NCI-H128 (cell line): ENCODE data around the gene NUBPL.
"Not testable (repeated sequence)": the region's sequence is repeated elsewhere in the genome, so short reads cannot be mapped to it uniquely, and the experiment has no call there.

Experiments used
- DNase-seq: peaks from one replicate; lab custom pipeline; 2025; ENCODE audit not compliant: unreplicated experiment; lab: John Stamatoyannopoulos, UW

Gene NUBPL

GRCh38 chr14:31576949-31577348, 15.7 kb downstream of the NUBPL start:
- no peak for DNase-seq

GRCh38 chr14:31578266-31578665, 17.1 kb downstream of the NUBPL start:
- no peak for DNase-seq

DNA sequence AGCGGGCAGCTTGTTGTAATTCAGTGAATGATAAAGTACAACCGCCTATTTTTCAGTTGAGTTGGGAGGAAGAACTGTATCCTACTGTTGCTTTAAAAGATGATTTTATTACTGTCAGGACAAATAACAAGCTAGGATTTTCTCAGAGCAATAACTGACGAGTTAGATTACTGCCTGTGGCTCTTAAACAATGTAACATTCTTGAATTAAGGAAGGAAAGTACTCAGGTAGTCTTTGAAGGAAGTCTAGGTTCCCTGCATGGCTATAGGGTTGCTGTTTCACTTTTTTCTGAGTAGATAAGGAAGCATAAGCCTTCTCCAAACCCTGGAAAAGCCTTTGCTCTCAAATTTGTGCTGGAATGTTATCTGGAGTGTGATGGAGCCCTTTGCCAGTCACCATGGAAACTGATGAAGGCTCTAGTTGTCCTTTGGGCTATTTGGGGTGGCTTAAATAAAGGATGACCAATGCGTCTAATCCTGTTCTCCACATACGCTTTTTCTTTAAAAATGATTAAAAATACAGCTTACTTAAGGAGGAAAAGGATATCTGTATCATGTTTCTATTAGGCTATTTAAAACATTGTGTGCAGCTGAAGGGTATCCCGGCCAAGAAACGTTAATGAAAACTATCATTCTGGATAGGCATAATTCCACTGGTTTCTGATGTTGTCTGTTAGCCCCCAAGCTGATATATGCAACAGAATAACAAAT, 17.7 kb downstream of the NUBPL start:
- no peak for DNase-seq

DNA sequence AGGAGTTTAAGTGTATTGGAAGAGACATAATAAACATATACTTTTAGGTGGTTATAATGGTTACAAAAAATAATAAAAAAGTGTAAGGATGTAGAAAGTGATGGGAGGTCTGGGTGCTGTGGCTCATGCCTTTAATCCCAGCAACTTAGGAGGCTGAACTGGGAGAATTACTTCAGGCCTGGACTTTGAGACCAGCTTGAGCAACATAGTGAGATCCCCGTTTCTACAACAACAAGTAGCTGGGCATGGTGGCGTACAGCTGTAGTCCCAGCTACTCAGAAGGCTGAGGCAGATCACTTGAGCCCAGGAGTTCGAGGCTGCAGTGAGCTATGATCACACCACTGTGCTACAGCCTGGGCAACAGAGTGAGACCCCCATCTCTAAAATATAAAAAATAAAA, 19.0 kb downstream of the NUBPL start:
- no peak for DNase-seq

DNA sequence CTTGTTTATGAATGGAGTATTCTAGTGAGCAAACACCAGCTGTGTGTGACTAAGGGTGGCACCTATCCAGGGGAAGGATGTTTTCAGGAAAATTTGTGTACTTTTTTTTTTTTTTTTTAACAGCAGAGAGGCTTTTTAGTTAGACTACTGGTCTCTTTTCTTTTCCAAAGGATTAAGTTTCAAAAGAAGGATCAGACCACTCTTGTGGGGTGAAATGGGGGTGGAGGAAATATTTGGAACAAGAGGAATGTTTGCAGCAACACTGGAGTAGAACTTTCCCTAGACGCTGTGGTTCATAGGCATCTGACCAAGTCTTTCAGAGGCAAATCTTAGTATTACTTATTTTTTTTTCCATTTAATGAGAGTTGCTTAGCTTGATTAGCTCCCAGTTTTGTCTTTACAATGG, 21.1 kb downstream of the NUBPL start:
- DNase-seq, result no peak

GRCh38 chr14:31582836-31583452, 21.7 kb downstream of the NUBPL start:
- no peak for DNase-seq

- no peak for DNase-seq
These were observed 29.0 kb downstream of the NUBPL start for GRCh38 chr14:31590206-31590605.

DNA sequence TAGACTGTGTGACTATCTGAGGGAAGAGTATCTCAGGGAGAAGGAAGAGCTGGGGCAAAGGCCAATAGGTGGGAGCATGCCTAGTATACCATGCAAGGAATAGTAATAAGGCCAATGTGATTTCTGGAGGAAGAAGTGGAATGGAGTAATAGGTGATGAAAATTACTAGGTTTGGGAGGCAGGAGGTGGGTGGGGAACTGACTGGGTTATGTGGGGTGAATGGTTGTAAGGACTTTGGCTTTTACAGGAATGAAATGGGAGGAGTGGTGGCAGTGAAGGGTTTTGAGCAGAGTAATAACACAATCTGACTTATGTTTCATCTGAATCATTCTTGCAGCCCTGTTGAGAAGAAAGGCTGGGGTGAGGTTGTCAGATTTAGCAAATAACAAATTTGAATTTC, 30.9 kb downstream of the NUBPL start:
- DNase-seq, result no peak

DNA sequence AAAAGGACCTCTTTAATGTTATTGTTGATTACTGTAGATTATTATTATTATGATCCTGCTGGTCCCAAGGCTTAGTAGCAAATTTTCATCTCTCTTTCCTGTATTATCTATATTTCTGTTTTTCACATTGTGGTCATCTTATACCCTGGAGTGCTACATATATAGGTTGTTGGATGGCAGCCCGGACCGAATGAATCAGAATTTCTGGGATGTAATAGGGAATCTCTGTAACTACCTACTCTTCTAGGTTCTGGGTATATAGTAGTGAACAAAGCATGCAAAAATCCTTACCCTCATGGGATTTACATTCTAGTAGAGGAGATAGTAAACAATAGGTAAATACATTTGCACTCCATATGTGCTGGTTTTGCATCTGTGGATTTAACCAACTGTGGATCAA, 31.4 kb downstream of the NUBPL start:
- DNase-seq, result no peak

GRCh38 chr14:31596342-31597095, 35.3 kb downstream of the NUBPL start:
- DNase-seq, result no peak

DNA sequence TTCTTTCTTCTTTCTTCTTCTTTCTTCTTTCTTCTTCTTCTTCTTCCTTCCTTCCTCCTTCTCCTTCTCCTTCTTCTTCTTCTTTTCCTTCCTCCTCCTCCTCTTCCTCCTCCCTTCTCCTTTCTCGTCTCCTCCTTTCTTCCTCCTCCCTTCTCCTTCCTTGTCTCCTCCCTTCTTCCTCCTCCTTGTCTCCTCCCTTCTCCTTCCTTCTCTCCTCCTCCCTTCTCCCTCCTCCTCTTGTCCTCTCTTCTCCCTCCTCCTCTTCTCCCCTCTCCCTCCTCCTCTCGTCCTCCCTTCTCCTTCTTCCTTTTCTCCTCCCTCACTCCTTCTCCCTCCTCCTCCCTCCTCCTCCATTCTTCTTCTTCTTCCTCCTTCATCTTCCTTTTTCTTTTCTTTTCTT, 44.5 kb downstream of the NUBPL start:
- DNase-seq, result no peak

GRCh38 chr14:31611778-31612433, 50.7 kb downstream of the NUBPL start:
- no peak for DNase-seq

DNA sequence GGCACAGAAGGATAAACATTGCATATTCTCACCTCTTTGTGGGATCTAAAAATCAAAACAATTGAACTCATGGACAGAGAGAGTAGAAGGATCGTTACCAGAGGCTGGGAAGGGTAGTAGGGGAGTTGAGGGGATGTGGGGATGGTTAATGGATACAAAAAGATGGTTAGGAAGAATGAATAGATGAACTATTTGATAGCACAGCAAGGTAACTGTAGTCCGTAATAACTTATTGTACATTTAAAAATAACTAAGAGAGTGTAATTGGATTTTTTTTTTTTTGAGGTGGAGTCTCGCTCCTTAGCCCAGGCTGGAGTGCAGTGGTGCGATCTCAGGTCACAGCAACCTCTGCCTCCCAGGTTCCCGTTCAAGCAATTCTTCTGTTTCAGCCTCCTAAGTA, 52.0 kb downstream of the NUBPL start:
- DNase-seq, result no peak

DNA sequence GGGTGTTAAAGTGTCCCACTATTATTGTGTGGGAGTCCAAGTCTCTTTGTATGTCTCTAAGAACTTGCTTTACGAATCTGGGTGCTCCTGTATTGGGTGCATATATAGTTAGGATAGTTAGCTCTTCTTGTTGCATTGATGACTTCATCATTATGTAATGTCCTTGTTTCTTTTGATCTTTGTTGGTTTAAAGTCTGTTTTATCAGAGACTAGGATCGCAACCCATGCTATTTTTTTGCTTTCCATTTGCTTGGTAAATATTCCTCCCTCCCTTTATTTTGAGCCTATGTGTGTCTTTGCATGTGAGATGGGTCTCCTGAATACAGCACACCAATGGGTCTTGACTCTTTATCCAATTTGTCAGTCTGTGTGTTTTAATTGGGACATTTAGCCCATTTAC, 57.7 kb downstream of the NUBPL start:
- DNase-seq, result not testable (repeated sequence)

DNA sequence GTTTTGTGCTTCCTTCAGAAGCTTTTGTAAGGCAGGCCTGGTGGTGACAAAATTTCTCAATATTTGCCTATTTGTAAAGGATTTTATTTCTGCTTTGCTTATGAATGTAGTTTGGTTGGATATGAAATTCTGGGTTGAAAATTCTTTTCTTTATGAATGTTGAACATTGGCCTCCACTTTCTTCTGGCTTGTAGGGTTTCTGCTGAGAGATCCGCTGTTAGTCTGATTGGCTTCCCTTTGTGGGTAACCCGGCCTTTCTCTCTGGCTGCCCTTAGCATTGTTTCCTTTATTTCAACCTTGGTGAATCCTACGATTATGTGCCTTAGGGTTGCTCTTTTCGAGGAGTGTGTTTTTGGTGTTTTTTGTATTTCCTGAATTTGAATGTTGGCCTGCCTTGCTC, 58.2 kb downstream of the NUBPL start:
- no peak for DNase-seq

GRCh38 chr14:31620898-31621297, 59.7 kb downstream of the NUBPL start:
- DNase-seq, result not testable (repeated sequence)

GRCh38 chr14:31622060-31622459, 60.9 kb downstream of the NUBPL start:
- DNase-seq, result no peak

GRCh38 chr14:31652900-31653299, 91.7 kb downstream of the NUBPL start:
- DNase-seq, result not testable (repeated sequence)

- no peak for DNase-seq
These were observed 96.7 kb downstream of the NUBPL start for GRCh38 chr14:31657917-31658316.

GRCh38 chr14:31659278-31659677, 98.1 kb downstream of the NUBPL start:
- no peak for DNase-seq

GRCh38 chr14:31660191-31660590, 99.0 kb downstream of the NUBPL start:
- DNase-seq, result no peak

DNA sequence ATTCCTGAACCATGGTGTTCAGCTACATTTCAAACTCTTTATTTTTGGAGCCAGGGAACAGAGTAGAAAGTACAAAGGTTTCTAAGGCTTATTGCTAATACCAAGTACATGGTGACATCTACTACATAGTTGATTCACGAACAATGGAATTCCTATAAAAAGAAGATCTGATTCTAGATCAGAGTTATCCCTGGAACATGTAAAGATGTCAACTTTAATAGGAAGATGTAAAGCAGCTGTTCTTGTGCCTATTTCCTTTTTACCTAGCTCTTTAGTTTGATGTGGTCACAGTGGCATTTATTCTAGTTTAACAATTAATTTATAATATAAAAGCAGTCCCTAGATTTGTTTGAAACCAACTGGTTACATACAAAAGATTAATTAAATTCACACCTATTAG, 99.5 kb downstream of the NUBPL start:
- no peak for DNase-seq
